CD4-positive, alpha-beta T cell (primary cell): ENCODE results near the gene MT1E. TPM values are rescaled to one million over a fixed set of nuclear protein-coding genes. Genes with fewer than 3 reads are reported as not detected.

Experiments
- ATAC-seq: fragments of 200-7000 bp; cut with Tn5 transposase; one replicate; pipeline ENCODE4 v1.10.0; 2022; ENCODE audit warnings: mild to moderate bottlenecking; ENCODE audit not compliant: poor library complexity
- CTCF ChIA-PET: fragments of 350-600 bp; sonication (Branson Sonifier 250); formaldehyde crosslinking; loops from one replicate; lab custom pipeline; 2021; ENCODE audit warnings: antibody characterized with exemption, inconsistent platforms; lab: Charles Lee
- POLR2A ChIA-PET: fragments of 350-600 bp; sonication (Branson Sonifier 250); formaldehyde crosslinking; loops from one replicate; lab custom pipeline; 2021; ENCODE audit warnings: antibody characterized with exemption, inconsistent platforms; lab: Charles Lee
- DNase-seq, 14 experiments: peaks; one replicate each; pipeline ENCODE4 v3.0.0-alpha.2; 2013 to 2020; ENCODE audit warnings: mixed read lengths in 2 of 14
- H3K27ac ChIP-seq, 2 donors: one replicate each; pipeline versions ENCODE4 v1.5.1 to v1.7.0; 2013; ENCODE audit warnings: low read length in 2 of 2, low read depth in 1 of 2, mild to moderate bottlenecking in 1 of 2
- H3K27me3 ChIP-seq, 2 experiments: 1 replicate in 1 of 2; 2 replicates in 1 of 2; pipeline versions ENCODE4 v1.6.1 to v1.7.0; 2013; ENCODE audit warnings: low read length in 2 of 2, control low read depth in 1 of 2, mild to moderate bottlenecking in 1 of 2, moderate library complexity in 1 of 2; ENCODE audit not compliant: insufficient read depth in 2 of 2, control insufficient read depth in 1 of 2
- H3K36me3 ChIP-seq: one replicate; pipeline ENCODE4 v1.6.1; 2013; ENCODE audit warnings: low read length, control low read depth; ENCODE audit not compliant: insufficient read depth
- H3K4me1 ChIP-seq: one replicate; pipeline ENCODE4 v1.6.1; 2013; ENCODE audit warnings: low read length, control low read depth; ENCODE audit not compliant: insufficient read depth
- H3K4me3 ChIP-seq: one replicate; pipeline ENCODE4 v1.5.1; 2013; ENCODE audit warnings: mild to moderate bottlenecking, low read length, moderate library complexity
- H3K9me3 ChIP-seq, 2 experiments: 1 replicate in 1 of 2; 2 replicates in 1 of 2; pipeline versions ENCODE4 v1.6.1 to v1.7.0; 2013; ENCODE audit warnings: low read length in 2 of 2, mild to moderate bottlenecking in 2 of 2, control low read depth in 1 of 2, moderate library complexity in 1 of 2; ENCODE audit not compliant: control insufficient read depth in 1 of 2, insufficient read depth in 1 of 2
- H3K27ac Mint-ChIP-seq: one replicate; pipeline ENCODE4 v1.8.0; 2020; ENCODE audit warnings: mixed read lengths
- H3K27me3 Mint-ChIP-seq: one replicate; pipeline ENCODE4 v1.8.0; 2021; ENCODE audit warnings: mixed read lengths
- H3K36me3 Mint-ChIP-seq: one replicate; pipeline ENCODE4 v1.8.0; 2021; ENCODE audit warnings: low read depth, mixed read lengths
- H3K4me1 Mint-ChIP-seq: one replicate; pipeline ENCODE4 v1.8.0; 2021; ENCODE audit warnings: low read depth, mixed read lengths
- H3K4me3 Mint-ChIP-seq: one replicate; pipeline ENCODE4 v1.8.0; 2020; ENCODE audit warnings: mild to moderate bottlenecking, mixed read lengths
- H3K9me3 Mint-ChIP-seq: one replicate; pipeline ENCODE4 v1.8.0; 2020; ENCODE audit warnings: mixed read lengths
- CTCF ChIP-seq: fragments of 200-600 bp; IDR thresholded peaks from one replicate; pipeline ENCODE4 v1.8.0; 2022; ENCODE audit warnings: antibody characterized with exemption, mild to moderate bottlenecking
- intact Hi-C, 2 experiments: fragments of 100-400 bp; cut with DNase I in 1 of 2; cut with micrococcal nuclease in 1 of 2; formaldehyde crosslinking; loops; one replicate each; pipeline versions ENCODE4 v1.15.1 to v1.9.0; 2023 to 2025; cut with DNase I, micrococcal nuclease
- total RNA-seq, 174 experiments: library from RNA in 2 of 174; stranded (reverse) in 2 of 174; gene quantifications; one replicate each; pipeline ENCODE4 v1.2.3 and lab custom pipeline; 2021 to 2026

MT1E gene
- total RNA-seq, 2 experiments from 2014 or later = 2.5 to 2.9 TPM

- TF ChIP-seq CTCF = no peak
- CTCF ChIA-PET = no interaction called here
- DNase-seq (no peak), ATAC-seq (no peak)
- intact Hi-C loops = no loop called here
- POLR2A ChIA-PET = interaction anchor here (1.4 kb wide), 1 partner anchor 8 kb away, joined by 7 read pairs; the partner anchor contains the start of gene MT2A
- Mint-ChIP-seq H3K27me3 (peaks cover 13% of the 10 kb centered on the region), H3K9me3 (no peaks in the 10 kb centered on the region), H3K36me3 (no peaks in the 10 kb centered on the region), H3K4me1 (peaks cover 6% of the 10 kb centered on the region), H3K27ac (no peak overlapping the region), H3K4me3 (peak overlapping the region; percentile 71)
- no peaks in the 10 kb centered on the region for H3K36me3 ChIP-seq
- peaks cover 14% of the 10 kb centered on the region for H3K4me1 ChIP-seq
- peak overlapping the region; percentile 31 for H3K4me3 ChIP-seq
- H3K27ac ChIP-seq = no peak overlapping the region
- H3K27me3 ChIP-seq = peaks cover 7 to 8% of the 10 kb centered on the region in 2 experiments
- H3K9me3 ChIP-seq = no peaks in the 10 kb centered on the region
Measured at GRCh38 chr16:56616608-56617211, 8.9 kb upstream of the MT1E start.

- Mint-ChIP-seq H3K27me3 (peaks cover 13% of the 10 kb centered on the region), H3K4me3 (peak overlapping the region; percentile 56), H3K36me3 (no peaks in the 10 kb centered on the region), H3K4me1 (peaks cover 5% of the 10 kb centered on the region), H3K27ac (no peak overlapping the region), H3K9me3 (no peaks in the 10 kb centered on the region)
- peak overlapping the region; percentile 31 for H3K4me3 ChIP-seq
- ChIA-PET CTCF (interaction anchor here (1.2 kb wide), 1 partner anchor 19 kb away, joined by 3 read pairs; no protein-coding TSS in a partner anchor), POLR2A (interaction anchor here (1.4 kb wide), 1 partner anchor 9 kb away, joined by 7 read pairs; the partner anchor contains the start of gene MT2A)
- no peaks in the 10 kb centered on the region for H3K9me3 ChIP-seq
- H3K27me3 ChIP-seq = peaks cover 7 to 8% of the 10 kb centered on the region in 2 experiments
- intact Hi-C loops = no loop called here
- no peaks in the 10 kb centered on the region for H3K36me3 ChIP-seq
- ATAC-seq (peak; percentile 98), DNase-seq (peak in 10 of 14 experiments; percentile 23 to 75 (median 51))
- no peak overlapping the region for H3K27ac ChIP-seq
- peaks cover 14% of the 10 kb centered on the region for H3K4me1 ChIP-seq
- TF ChIP-seq CTCF = no peak
Measured at GRCh38 chr16:56617212-56618085, 8.1 kb upstream of the MT1E start.

GRCh38 chr16:56618138-56618537 is 7.4 kb upstream of the MT1E start:
- DNase-seq (no peak), ATAC-seq (no peak)
- no peaks in the 10 kb centered on the region for H3K9me3 ChIP-seq
- Mint-ChIP-seq H3K27me3 (peaks cover 13% of the 10 kb centered on the region), H3K4me3 (no peak overlapping the region), H3K4me1 (peaks cover 5% of the 10 kb centered on the region), H3K27ac (no peak overlapping the region), H3K9me3 (no peaks in the 10 kb centered on the region), H3K36me3 (no peaks in the 10 kb centered on the region)
- intact Hi-C loops = no loop called here
- H3K4me3 ChIP-seq = no peak overlapping the region
- H3K27ac ChIP-seq = no peak overlapping the region
- ChIA-PET CTCF (interaction anchor here (1.2 kb wide), 1 partner anchor 18 kb away, joined by 3 read pairs; no protein-coding TSS in a partner anchor), POLR2A (interaction anchor here (1.4 kb wide), 1 partner anchor 10 kb away, joined by 7 read pairs; the partner anchor contains the start of gene MT2A)
- H3K4me1 ChIP-seq = peaks cover 14% of the 10 kb centered on the region
- TF ChIP-seq CTCF = no peak
- H3K36me3 ChIP-seq = no peaks in the 10 kb centered on the region
- peaks cover 7 to 8% of the 10 kb centered on the region in 2 experiments for H3K27me3 ChIP-seq
